ENCODE measurements around the gene SYT13.

DNA sequence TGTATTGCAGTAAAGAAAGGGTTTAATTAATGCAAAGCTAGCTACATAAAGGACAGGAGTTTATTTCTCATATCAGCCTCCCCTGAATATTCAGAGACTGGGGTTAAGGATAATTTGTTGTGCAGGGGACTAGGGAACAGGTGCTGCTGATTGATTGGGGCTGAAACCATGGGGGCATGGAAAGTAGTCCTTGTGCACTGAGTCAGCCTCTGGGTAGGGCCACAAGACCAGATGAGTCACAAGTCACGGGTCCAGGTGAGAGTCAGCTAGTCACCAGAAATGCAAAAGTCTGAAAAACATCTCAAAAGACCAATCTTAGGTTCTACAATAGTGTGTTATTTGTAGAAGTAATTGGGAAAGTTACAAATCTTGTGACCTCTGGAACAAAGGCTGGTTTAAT lies 32.9 kb upstream of the SYT13 start:
- TF ChIP-seq, protein P1, sequence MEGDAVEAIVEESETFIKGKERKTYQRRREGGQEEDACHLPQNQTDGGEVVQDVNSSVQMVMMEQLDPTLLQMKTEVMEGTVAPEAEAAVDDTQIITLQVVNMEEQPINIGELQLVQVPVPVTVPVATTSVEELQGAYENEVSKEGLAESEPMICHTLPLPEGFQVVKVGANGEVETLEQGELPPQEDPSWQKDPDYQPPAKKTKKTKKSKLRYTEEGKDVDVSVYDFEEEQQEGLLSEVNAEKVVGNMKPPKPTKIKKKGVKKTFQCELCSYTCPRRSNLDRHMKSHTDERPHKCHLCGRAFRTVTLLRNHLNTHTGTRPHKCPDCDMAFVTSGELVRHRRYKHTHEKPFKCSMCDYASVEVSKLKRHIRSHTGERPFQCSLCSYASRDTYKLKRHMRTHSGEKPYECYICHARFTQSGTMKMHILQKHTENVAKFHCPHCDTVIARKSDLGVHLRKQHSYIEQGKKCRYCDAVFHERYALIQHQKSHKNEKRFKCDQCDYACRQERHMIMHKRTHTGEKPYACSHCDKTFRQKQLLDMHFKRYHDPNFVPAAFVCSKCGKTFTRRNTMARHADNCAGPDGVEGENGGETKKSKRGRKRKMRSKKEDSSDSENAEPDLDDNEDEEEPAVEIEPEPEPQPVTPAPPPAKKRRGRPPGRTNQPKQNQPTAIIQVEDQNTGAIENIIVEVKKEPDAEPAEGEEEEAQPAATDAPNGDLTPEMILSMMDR (IDR thresholded peaks at IDR 0.05; ENCODE audit: borderline replicate concordance, extremely low read depth, low read length, poor library complexity, severe bottlenecking): no peak
- TF ChIP-seq EZH2 (IDR thresholded peaks at IDR 0.05; ENCODE audit: borderline replicate concordance, low read depth, low read length, severe bottlenecking): no peak

Measured in DND-41 (cell line).